Measurements from ENCODE around the gene FANK1.

FANK1 gene, protein sequence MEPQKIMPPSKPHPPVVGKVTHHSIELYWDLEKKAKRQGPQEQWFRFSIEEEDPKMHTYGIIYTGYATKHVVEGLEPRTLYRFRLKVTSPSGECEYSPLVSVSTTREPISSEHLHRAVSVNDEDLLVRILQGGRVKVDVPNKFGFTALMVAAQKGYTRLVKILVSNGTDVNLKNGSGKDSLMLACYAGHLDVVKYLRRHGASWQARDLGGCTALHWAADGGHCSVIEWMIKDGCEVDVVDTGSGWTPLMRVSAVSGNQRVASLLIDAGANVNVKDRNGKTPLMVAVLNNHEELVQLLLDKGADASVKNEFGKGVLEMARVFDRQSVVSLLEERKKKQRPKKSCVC

DNA sequence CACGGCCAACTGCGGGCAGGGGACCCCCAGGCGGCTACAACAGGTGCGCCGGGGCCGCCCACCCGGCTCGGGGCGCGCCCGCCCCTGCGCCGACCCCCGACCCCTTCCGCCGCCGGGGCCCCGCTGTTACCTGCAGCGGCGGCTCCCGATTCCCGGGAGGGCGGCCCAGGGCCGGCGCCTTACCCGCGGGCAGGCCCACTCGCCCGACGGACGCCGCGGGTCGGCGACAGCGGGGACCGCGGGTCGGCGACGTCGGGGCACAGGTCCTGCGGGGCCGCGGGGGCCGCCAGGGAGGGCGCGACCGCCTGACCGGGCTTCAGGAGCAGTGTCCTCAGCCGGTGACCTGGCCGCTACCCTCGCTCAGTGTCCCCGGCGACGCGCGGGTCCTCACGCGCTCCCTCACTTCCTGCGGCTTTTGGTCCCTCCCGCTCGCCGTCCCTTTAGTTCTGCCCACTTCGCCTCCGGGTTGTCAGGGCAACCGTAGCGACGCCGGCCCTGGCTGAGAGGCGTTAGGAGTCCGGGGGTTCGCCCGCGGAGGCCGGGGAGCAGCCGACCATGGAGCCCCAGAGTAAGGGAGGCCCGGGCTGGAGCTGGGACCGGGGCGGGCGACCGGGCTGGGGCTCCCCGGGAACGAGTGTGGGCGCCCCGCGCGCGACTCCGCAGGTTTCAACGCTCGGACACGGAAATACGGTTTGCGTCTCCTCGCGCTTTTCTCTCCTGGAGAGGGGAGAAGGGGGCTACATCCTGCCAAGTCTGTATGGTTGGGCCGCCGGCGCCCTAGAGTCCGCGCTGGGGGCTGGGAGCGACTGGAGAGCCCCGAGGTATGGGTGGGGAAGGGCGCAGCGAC is at the start of gene FANK1:
FANK1 (plus strand) TSS at position 477 of the 847 bp plus-strand sequence; CDS start at position 556, 79 bp downstream.
- peak; percentile 63 for DNase-seq (ENCODE audit: low read depth)
- H3K4me3 ChIP-seq (ENCODE audit: low read depth, low read length): peak within 1 kb of the TSS; percentile 86

- TF ChIP-seq, protein P1, sequence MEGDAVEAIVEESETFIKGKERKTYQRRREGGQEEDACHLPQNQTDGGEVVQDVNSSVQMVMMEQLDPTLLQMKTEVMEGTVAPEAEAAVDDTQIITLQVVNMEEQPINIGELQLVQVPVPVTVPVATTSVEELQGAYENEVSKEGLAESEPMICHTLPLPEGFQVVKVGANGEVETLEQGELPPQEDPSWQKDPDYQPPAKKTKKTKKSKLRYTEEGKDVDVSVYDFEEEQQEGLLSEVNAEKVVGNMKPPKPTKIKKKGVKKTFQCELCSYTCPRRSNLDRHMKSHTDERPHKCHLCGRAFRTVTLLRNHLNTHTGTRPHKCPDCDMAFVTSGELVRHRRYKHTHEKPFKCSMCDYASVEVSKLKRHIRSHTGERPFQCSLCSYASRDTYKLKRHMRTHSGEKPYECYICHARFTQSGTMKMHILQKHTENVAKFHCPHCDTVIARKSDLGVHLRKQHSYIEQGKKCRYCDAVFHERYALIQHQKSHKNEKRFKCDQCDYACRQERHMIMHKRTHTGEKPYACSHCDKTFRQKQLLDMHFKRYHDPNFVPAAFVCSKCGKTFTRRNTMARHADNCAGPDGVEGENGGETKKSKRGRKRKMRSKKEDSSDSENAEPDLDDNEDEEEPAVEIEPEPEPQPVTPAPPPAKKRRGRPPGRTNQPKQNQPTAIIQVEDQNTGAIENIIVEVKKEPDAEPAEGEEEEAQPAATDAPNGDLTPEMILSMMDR (IDR thresholded peaks at IDR 0.05; ENCODE audit: control insufficient read depth, extremely low read depth, insufficient read depth): no peak
- no peak for DNase-seq (ENCODE audit: low read depth)
- no peak overlapping the region for H3K4me3 ChIP-seq (ENCODE audit: low read depth, low read length)
Observed at GRCh38 chr10:125846894-125847293, 49.5 kb upstream of the FANK1 start.

DNA sequence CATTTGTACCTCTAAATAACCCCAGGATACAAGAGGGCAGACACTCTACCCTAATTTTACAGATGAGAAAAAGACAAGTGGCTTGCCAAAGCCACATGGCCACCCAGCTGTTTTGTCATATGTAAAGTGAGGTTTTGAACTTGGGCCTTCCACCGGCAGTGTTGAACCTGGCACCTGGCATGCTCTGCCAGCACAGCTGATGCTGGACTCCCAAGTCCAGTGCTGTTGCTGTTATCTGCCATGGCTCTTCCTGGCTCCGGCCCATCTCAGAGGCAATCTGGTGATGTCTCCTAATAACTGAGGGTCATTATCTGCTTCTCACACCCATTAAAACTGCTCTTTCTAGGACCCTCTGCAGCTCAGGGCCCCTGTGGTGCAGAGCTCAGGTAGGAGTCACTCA is 48.0 kb upstream of the FANK1 start:
- H3K4me3 ChIP-seq (ENCODE audit: low read depth, low read length): no peak overlapping the region
- TF ChIP-seq, protein P1 (IDR thresholded peaks at IDR 0.05; ENCODE audit: control insufficient read depth, extremely low read depth, insufficient read depth): no peak
- no peak for DNase-seq (ENCODE audit: low read depth)

DNA sequence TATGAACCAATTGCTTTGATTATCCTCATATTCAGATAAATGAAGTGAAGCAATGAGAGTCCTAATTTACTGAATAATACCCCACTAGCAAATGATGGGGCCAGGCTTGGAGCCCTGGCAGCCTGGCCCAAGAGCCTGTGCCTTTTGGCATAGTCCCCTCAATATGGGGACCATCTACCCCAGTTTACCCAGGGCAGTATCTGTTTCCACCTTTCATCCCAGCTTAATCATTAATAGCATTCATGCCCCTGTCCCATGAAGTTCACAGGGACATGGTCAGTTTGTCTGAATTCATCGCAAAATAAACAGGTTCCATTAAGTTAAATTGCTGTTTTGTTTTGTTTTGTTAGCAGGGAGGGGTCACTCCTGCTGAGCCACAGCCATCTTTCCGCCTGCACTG is 47.5 kb upstream of the FANK1 start:
- H3K4me3 ChIP-seq (ENCODE audit: low read depth, low read length): no peak overlapping the region
- no peak for DNase-seq (ENCODE audit: low read depth)
- TF ChIP-seq, protein P1 (IDR thresholded peaks at IDR 0.05; ENCODE audit: control insufficient read depth, extremely low read depth, insufficient read depth): no peak

DNA sequence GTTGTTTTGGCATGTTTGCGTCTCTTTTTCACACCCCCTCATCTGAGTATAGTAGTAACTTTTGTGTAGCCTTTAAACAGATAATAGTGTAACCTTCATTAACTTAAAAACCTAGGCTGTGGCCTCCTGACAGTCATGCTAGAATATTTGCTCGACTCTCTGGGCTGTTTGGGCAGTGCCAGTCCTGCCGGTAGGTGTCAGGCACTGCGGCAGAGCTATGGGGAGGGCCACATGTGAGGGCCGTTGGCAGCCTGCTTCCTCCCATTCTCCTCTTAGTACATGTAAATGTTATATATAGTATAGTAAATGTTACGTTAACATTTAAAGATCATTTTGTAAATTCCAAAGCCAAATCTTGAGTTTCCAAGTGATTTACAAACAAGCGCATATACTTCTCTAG is 46.9 kb upstream of the FANK1 start:
- no peak for DNase-seq (ENCODE audit: low read depth)
- TF ChIP-seq, protein P1 (IDR thresholded peaks at IDR 0.05; ENCODE audit: control insufficient read depth, extremely low read depth, insufficient read depth): no peak
- no peak overlapping the region for H3K4me3 ChIP-seq (ENCODE audit: low read depth, low read length)

DNA sequence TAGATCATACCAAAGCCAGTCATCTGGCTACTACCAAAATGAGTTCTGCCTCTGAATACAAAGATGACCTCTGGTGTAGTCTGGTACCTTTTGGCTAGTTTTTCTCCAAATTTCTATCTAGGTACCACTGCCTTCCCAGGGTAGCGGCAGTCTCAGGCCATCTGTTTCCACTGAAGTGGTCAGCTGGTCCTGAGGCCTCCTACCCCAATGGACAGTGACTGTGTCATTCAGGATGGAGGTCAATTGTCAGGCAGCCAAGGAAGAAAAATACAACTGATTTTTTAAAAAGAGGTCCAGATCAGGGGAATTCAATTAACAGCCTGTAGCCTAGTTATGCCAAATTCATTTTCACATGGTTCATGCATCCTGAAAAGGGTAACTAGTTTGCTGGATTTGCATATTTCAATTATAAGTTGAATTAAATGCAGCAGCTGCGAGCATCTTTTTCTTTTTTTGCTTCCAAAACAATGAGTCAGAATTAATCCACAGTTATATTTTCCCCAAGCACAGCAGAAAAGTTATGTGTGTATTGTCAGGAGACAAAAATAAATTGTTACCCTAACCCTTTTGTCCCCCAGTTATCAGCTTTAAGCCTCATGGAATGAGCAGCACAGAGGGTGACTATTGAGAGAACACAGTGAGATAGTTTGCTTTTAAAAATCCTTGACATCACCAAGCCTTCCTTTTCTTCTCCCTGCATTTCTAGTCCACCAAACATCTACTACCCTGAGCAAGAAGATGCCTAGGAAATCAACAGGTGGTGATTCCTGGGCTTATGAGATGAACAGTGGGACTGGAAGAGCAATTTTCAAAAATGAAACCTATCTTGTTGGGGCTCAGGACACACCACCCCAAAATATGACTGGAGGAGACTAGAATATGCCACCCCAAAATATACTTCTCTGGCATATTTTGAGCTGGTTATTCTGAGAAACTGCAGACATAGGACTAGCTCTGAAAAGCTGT is 45.3 kb upstream of the FANK1 start:
- DNase-seq (ENCODE audit: low read depth): no peak
- no peak overlapping the region for H3K4me3 ChIP-seq (ENCODE audit: low read depth, low read length)
- TF ChIP-seq, protein P1 (IDR thresholded peaks at IDR 0.05; ENCODE audit: control insufficient read depth, extremely low read depth, insufficient read depth): no peak
